Pons (tissue), 1 donor: ENCODE measurements around the gene TCTN1.
A peak's percentile ranks its signal among the peaks of the same experiment; 100 is the strongest.
"Not testable (repeated sequence)": the region's sequence is repeated elsewhere in the genome, so short reads cannot be mapped to it uniquely, and the experiment has no call there.

Experiments used
- DNase-seq: peaks from one replicate; pipeline ENCODE4 v3.0.0-alpha.2; 2016; ENCODE audit warnings: low spot score

The TCTN1 gene

GRCh38 chr12:110613771-110614684, at the start of gene TCTN1:
Gene TCTN1, plus strand, starts transcription at chr12:110614129. Its CDS starts 54 bp downstream, at chr12:110614183.
- DNase-seq: peak; percentile 93

- DNase-seq: no peak
Observed at GRCh38 chr12:110564471-110564991, 49.4 kb upstream of the TCTN1 start.

- peak; percentile 92 for DNase-seq
Observed at GRCh38 chr12:110565894-110566871, 47.7 kb upstream of the TCTN1 start.

GRCh38 chr12:110566993-110567392, 46.9 kb upstream of the TCTN1 start:
- DNase-seq: no peak

- no peak for DNase-seq
Observed at GRCh38 chr12:110568752-110569151, 45.2 kb upstream of the TCTN1 start.

GRCh38 chr12:110569838-110570237, 44.1 kb upstream of the TCTN1 start:
- not testable (repeated sequence) for DNase-seq

- DNase-seq: not testable (repeated sequence)
Observed at GRCh38 chr12:110570798-110571197, 43.1 kb upstream of the TCTN1 start.

GRCh38 chr12:110574044-110574443, 39.9 kb upstream of the TCTN1 start:
- no peak for DNase-seq

GRCh38 chr12:110574717-110575230, 39.2 kb upstream of the TCTN1 start:
- not testable (repeated sequence) for DNase-seq

- DNase-seq: no peak
Observed at GRCh38 chr12:110575326-110575725, 38.6 kb upstream of the TCTN1 start.

GRCh38 chr12:110576504-110576903, 37.4 kb upstream of the TCTN1 start:
- no peak for DNase-seq

- DNase-seq: no peak
Observed at GRCh38 chr12:110577864-110578693, 35.9 kb upstream of the TCTN1 start.

GRCh38 chr12:110578694-110579534, 35.0 kb upstream of the TCTN1 start:
- no peak for DNase-seq

- DNase-seq: no peak
Observed at GRCh38 chr12:110579535-110580253, 34.2 kb upstream of the TCTN1 start.

- DNase-seq: no peak
Observed at GRCh38 chr12:110581931-110582275, 32.0 kb upstream of the TCTN1 start.

GRCh38 chr12:110582276-110583136, 31.4 kb upstream of the TCTN1 start:
- DNase-seq: peak; percentile 44

GRCh38 chr12:110583137-110584059, 30.5 kb upstream of the TCTN1 start, which contains the start of gene PPTC7:
Gene PPTC7, minus strand, starts transcription at chr12:110583318. Its CDS starts 287 bp downstream, at chr12:110583031.
- DNase-seq: peak; percentile 98
